ENCODE results near the gene SPDYE6.

Gene SPDYE6

DNA sequence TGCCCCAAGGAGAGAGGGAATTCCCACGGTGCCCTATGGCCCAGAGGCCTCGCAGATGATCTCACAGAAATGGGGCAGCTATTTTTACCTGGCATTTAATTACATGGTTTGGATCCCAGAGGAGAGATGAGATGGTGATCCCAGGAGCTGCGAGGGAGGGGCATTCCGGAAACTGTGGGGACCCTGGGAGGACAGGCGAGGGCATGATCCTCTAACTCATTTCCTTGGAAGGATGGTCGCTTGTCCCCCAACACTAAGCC, 60.1 kb downstream of the SPDYE6 start:
- TF ChIP-seq, protein P1, sequence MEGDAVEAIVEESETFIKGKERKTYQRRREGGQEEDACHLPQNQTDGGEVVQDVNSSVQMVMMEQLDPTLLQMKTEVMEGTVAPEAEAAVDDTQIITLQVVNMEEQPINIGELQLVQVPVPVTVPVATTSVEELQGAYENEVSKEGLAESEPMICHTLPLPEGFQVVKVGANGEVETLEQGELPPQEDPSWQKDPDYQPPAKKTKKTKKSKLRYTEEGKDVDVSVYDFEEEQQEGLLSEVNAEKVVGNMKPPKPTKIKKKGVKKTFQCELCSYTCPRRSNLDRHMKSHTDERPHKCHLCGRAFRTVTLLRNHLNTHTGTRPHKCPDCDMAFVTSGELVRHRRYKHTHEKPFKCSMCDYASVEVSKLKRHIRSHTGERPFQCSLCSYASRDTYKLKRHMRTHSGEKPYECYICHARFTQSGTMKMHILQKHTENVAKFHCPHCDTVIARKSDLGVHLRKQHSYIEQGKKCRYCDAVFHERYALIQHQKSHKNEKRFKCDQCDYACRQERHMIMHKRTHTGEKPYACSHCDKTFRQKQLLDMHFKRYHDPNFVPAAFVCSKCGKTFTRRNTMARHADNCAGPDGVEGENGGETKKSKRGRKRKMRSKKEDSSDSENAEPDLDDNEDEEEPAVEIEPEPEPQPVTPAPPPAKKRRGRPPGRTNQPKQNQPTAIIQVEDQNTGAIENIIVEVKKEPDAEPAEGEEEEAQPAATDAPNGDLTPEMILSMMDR (IDR thresholded peaks at IDR 0.05; ENCODE audit: low read depth, low read length), result no peak
- Histone ChIP-seq H3K36me3 (no peaks in the 10 kb centered on the region), H3K27me3 (ENCODE audit: insufficient read depth, low read depth, severe bottlenecking) (no peaks in the 10 kb centered on the region), H3K27ac (no peak overlapping the region), H3K4me3 (ENCODE audit: low read depth, low read length) (no peak overlapping the region), H3K9me3 (ENCODE audit: severe bottlenecking) (no peaks in the 10 kb centered on the region)
- no peak for DNase-seq
